H1 (cell line): ENCODE results near the gene MAP4K4. TPM values are rescaled to one million over a fixed set of nuclear protein-coding genes. Genes with fewer than 3 reads are reported as not detected.

Experiments used
- CEBPB ChIP-seq: IDR thresholded peaks from 2 replicates; pipeline ENCODE4 v1.6.1; 2012; ENCODE audit warnings: low read depth, low read length
- JUN ChIP-seq: IDR thresholded peaks from 2 replicates; pipeline ENCODE4 v1.6.1; 2011; ENCODE audit warnings: low read depth, mild to moderate bottlenecking, improper control_type of control experiment, low read length
- SIX5 ChIP-seq: IDR thresholded peaks from 2 replicates; pipeline ENCODE4 v1.6.1; 2011; ENCODE audit warnings: mild to moderate bottlenecking, low read depth, low read length
- polyA plus RNA-seq, 7 experiments: library from polyadenylated mRNA; depleted of rRNA in 3 of 7; stranded (reverse) in 5 of 7; unstranded in 2 of 7; fragments of >200 nt in 5 of 7; fragments of 200-250 nt in 2 of 7; gene quantifications; 1 replicate in 5 of 7; 2 replicates in 1 of 7; 4 replicates in 1 of 7; pipeline versions ENCODE4 v1.2.1 to v1.2.3, GENCODE V29; 2011 to 2013; ENCODE audit warnings: missing spikeins in 2 of 7, mixed read lengths in 2 of 7
- total RNA-seq: library from RNA; stranded (reverse); fragmentation: NEBNext Ultra II Directional; extraction: Animal tissue kit (Norgen Biotek cat#: 25700); gene quantifications from 2 replicates; pipeline ENCODE4 v1.2.1, GENCODE V29; 2021

MAP4K4 gene
- total and polyA plus RNA-seq, 2 of the 8 experiments (the other 6 are each of a cell fraction or from before 2014, with no cell fraction given): 53.2 to 138 TPM

- TF ChIP-seq JUN (no peak), SIX5 (no peak), CEBPB (no peak)
Measured at GRCh38 chr2:101794141-101794540, 96.6 kb downstream of the MAP4K4 start (continued).
